ENCODE results near the gene HDHD5.
A peak's percentile ranks its signal among the peaks of the same experiment; 100 is the strongest.

The HDHD5 gene

DNA sequence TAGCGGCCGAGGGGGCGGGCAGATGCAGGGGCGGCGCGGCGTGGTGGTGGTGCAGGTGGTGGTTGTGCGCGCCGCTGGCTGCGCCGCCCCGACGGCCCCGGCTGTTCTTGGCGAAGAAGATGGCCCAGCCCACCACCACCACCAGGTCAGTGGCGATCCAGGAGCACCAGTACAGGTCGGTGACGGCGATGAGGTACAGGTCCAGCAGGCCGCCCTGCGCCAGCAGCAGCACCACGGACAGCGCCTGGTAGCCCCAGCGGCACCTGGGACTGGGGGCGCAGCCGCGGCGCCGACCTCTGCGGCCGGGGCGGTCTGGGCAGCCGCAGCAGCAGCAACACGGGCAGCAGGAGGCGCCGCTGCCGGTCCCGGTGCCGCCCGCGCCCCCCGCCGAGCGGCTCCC, 38.8 kb downstream of the HDHD5 start:
- peak; percentile 7 for DNase-seq (ENCODE audit: low read depth)

DNA sequence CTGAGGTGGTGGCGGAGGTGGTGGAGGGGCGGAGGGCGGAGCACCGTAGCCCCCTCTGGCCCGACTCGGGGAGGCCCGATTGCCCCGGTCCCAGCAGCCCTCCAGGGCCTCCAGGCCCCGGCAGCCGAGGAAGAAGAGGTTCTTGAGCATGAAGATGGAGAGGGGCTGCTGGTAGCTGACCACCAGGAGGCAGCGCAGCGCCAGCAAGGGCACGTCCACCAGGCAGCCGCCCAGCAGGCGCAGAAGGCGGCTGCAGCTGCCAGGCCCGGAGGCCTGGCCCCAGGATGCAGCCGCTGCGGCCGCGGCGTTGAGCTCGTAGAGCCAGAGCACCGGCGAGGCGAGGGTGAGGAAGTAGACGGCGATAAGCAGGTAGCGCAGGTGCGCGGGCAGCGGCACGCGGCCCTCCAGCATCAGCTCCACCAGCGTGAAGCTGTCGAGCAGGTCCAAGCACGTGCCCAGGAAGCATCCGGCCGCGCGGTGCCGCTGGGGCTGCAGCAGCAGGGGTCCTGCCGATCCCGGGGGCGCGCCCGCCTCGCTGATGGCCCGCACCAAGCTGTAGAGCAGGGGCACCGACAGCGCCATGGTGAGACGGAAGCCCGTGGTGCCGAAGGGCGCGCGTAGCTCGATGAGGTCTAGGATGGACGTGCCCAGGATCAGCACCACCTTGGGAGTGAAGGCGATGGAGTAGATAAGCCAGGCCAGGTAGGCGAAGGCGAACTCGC, 39.4 kb downstream of the HDHD5 start:
- no peak for DNase-seq (ENCODE audit: low read depth)

DNA sequence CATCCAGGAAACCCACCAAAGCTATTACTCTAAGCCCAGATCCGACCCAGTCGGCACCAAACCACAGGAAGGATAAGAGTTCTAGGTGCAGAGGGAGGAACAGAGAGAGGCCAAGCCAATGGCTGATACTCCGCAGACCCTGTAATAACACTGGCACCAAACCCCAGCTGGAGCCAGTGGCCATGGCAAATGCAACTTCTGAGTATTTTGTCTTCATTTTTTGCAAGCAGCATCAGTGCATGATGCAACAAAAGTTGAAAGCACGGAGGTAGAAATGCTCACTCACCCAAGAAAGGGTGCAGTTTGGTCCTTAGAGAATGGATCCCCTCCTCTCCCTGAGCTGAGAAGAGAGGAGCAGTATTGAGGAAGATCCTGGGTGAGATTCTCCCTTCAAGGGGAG, 40.7 kb downstream of the HDHD5 start:
- DNase-seq (ENCODE audit: low read depth): no peak

DNA sequence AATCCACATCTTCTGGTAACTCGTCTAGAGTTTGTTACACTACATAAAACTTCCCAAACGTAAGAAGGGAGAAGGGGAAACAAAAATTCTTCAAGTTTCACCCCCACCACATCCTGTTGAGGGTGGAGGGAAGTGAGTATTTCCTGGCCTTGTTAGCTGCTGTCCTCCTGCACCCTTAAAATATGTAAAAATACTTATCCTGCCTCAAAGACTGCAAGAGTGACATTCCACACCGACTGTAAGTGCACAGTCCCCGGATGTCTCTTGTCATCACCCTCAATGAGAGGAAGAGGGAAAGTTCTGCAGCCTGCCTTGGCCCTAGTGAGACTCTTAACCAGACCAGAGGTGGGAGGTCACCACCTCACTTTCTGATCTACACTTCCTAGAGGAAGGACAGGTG, 41.2 kb downstream of the HDHD5 start:
- DNase-seq (ENCODE audit: low read depth): no peak

DNA sequence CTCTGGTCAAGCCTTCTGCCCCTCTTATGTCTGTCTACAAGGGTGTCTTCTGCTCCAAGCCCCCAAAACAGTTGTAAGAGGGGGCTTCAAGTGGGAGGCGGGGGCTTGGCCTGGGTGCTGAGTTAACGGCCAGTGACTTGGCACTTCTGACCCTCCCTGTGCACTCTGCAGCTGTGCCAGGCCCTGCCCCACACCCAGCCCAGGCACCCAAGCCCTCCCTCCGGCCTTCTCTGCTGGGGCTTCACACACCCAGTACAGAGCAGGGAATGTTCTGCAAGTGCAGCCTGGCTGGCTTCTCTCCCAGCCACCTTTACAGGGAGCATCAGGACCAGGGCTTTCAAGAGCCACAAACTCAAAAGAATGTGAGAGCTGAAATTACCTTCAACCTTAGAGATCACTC, 41.7 kb downstream of the HDHD5 start:
- DNase-seq (ENCODE audit: low read depth): no peak

DNA sequence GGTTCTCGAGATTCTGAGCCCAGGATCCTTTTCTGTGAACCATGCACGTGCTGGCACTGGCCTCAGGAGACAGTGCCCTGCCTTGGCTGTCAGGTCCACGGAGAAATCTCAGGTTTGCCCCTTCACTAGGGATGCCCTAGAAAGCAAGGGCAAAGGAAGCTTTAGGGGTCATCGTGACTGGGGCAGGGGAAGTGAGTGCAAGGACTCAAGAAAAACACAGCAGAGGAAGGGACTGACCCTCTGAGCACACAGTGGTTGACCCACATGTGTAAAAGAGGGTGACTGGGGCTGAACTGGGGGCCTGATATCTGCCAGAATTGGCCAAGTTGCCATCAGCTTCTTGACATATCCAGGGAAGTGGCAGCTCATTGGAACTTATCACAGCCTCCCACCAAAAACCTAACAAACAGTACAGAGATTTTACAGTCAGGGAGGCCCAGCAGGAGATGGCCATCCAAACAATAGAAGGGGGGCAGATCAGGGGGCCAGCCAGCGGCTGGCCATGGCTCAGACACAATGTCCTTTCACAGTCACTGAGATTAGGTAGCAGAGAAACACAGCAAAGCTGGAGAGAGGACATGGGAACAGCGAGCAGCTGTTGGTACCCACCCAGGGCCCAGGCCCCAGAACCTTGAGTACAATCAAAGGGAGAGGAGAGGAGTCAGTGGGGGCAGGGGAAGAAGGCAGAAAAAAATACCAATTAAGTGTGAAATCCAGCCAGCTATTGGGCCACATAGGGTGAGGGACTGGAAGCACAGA, 42.3 kb downstream of the HDHD5 start:
- DNase-seq (ENCODE audit: low read depth): no peak

DNA sequence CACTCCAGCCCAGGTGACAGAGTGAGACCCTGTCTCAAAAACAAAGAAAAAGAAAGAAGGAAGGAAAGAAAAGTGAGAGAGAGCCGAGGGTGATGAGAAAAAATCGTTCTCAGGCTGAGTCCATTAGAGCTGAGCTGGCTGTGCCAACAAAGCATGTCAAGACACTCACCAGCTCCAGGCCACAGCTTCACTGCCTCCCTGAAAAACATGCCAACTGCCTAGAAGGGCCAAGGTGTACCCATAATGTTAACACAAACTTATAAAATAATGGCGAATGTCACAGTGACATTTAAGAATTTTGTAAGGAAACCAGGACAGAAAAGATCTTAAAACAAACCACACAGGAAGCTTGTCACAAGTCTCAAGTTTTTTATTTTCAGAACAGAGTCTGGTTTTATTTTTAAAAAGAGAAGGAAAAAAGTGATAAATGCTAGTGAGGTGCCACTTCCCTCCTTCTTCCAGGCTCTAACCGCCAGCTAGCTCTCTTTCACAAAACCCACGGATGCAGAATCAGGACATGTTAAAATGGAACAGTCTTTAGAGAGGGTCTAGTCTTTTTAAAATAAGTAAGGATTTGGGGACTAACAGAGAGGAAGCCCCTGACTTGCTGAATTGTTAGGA, 43.0 kb downstream of the HDHD5 start:
- DNase-seq (ENCODE audit: low read depth): no peak

DNA sequence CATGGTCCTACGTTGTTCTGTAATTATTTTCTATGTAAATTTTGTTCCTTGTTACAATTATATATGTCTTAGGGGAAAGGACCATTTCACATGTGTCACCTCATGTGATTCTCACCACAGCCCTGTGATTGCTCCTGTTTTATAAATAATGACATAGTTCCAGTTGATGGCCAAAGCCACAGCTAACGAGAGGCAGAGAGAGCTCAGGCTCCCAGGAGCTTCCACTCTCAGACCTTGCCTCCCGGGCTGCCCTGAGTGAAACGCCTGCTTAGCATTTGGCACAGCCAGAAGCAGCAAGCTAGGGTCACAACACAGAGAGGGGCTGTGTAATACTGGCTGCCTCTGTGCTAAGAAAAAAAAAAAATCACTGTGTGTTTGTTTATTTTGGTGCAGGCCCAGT, 43.8 kb downstream of the HDHD5 start:
- DNase-seq (ENCODE audit: low read depth): no peak

DNA sequence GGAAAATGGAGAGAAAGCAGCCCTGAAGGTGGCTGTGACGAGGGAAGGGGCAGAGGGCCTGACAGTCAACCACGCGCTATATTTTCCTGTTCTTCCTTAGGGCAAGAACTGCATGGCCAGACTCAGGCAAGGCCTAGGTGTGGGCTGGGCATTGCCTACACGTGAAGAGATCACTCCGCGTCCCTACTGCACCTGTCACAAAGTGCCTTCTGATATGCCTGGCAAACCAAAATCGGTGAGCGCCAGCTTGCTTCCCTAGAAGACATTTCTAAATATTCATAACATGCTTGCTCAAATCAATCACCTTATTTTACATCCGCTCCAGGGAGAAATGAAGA, 44.2 kb downstream of the HDHD5 start:
- no peak for DNase-seq (ENCODE audit: low read depth)

DNA sequence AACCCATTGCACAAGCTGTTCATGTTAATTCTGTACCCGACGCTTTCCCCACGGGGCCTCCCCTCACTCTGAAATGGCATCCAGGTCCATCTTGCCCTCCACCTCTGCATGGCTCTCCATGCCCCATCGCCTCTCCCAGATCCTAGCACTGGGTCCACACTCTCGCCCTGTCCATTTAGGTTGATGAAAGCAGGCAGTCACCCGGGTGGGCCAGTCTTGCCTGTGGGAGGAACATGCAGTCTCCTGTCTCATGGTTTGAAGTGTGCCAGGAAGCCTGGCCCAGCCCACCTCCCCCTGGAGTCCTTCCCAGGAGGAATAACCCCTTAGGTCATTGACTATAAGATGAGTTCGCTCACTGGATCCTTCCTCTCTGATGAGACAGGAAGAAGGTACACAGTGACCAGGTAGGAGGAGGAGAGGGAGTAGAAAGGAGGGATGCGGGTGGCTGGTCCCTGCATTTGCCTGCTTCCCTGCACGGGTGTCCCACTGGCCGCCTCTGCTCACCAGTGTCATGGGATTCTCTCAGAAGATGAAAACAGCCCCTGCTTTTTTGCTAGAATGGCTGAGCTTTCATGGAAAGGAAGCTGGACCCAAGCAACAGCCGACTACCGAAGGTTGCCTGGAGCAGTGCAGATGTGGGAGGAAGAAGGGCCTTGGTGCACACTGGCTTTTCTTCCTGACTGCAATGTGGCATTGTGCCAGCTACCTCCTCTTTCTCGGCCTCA, 44.7 kb downstream of the HDHD5 start:
- DNase-seq (ENCODE audit: low read depth): no peak

DNA sequence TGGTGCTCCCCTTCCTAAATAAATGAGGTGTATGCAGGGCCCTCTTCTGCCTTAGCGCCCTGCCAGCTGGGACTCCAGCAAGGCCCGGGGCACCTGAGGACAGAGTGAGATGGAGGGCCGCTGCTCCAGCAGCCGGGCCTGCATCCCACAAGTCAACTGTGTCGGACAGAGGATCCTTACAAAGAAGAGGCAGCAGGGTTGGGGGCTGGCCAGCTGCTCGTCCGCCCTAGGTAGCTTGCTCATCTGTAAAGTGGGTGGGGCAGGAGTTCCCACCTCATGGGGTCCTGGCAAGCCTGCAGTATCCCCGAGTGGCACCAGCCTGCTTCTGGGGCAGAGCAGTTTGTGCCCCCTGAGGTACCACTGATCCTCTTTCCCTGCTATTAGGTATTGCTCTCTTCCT, 45.5 kb downstream of the HDHD5 start:
- no peak for DNase-seq (ENCODE audit: low read depth)

DNA sequence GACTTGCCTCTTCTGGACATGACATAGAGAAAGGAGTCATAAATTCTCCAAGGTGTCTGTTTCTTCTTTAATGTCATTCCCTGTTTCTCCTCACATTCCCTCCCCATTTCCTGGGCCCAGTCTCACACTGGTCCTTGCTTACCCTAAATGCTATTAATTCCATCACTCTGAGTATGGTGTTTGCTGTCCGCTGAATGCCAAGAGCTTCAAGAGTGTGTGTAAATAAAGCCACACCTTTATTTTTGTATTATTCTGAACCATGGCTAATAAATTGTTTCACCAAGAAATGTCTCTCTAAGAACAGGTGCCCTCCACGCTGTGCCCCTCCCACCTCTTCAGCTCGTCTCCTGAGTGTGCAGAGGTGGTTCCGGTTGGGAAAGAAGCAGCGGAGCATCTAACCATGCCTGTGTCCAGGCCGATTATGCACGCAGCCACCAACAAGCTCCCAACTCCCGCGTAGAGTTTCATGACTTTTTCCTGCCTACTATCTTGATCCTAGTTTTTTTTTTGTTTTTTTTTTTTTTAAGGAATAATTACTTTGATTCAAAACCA, 46.5 kb downstream of the HDHD5 start:
- no peak for DNase-seq (ENCODE audit: low read depth)

DNA sequence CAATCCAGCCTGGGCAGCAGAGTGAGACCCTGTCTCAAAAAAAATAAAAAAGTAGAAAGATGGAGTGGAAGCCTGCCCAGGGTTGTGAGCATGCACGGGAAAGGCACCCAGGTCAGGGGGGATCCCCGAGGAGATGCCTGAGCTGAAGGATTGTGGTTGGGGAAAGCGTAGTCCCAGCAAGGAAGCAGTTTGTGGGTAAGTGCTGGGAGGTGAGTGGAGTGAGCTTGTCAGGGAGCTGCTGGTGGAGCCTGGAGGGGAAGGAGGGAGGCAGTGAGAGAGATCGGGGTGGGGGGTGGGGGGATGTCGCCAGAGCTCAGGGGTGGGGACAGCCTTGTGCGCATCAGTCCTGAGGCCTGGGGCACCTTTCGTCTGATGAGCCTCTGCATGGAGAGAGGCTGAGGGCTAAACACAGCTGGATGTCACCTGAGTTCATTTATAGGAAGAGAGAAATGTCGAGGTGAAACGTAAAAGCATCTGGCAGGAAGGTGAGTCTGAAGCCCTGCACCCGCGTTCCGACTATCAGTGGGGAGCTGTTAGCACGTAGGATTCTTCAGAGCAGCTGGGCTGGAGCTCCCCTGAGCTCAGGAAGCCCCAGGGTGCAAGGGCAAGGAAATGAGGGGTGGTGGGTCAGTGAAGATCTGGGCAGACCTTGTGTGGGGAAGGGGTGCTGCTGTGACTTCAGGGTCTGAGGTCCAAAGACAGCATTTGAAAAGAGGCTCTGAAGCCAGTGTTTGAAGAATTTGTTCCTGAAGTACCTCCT, 48.1 kb downstream of the HDHD5 start:
- no peak for DNase-seq (ENCODE audit: low read depth)

DNA sequence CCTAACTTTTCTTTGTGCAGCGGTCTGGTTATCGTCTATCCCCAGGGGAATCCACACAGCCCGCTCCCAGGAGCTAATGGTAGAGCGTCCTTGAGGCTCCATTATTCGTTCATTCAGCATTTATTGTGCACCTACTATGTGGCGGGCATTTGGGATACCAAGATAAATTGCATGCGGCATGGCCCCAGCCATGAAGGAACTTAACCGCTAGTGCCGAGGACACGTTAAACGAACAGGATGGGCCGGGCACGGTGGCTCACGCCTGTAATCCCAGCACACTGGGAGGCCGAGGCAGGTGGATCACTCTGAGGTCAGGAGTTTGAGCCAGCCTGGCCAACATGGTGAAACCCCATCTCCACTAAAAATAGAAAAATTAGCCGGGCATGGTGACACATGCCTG, 49.1 kb downstream of the HDHD5 start:
- no peak for DNase-seq (ENCODE audit: low read depth)

DNA sequence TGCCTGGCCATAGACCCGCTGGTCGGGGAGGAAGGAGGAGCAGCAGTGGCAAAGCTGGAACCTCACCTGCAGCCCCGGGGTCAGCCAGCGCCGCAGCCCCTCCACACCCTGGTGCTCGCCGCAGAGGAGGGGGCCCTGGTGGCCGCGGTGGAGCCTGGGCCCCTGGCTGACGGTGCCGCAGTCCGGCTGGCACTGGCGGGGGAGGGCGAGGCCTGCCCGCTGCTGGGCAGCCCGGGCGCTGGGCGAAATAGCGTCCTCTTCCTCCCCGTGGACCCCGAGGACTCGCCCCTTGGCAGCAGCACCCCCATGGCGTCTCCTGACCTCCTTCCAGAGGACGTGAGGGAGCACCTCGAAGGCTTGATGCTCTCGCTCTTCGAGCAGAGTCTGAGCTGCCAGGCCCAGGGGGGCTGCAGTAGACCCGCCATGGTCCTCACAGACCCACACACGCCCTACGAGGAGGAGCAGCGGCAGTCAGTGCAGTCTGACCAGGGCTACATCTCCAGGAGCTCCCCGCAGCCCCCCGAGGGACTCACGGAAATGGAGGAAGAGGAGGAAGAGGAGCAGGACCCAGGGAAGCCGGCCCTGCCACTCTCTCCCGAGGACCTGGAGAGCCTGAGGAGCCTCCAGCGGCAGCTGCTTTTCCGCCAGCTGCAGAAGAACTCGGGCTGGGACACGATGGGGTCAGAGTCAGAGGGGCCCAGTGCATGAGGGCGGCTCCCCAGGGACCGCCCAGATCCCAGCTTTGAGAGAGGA, 49.8 kb downstream of the HDHD5 start:
- no peak for DNase-seq (ENCODE audit: low read depth)

DNA sequence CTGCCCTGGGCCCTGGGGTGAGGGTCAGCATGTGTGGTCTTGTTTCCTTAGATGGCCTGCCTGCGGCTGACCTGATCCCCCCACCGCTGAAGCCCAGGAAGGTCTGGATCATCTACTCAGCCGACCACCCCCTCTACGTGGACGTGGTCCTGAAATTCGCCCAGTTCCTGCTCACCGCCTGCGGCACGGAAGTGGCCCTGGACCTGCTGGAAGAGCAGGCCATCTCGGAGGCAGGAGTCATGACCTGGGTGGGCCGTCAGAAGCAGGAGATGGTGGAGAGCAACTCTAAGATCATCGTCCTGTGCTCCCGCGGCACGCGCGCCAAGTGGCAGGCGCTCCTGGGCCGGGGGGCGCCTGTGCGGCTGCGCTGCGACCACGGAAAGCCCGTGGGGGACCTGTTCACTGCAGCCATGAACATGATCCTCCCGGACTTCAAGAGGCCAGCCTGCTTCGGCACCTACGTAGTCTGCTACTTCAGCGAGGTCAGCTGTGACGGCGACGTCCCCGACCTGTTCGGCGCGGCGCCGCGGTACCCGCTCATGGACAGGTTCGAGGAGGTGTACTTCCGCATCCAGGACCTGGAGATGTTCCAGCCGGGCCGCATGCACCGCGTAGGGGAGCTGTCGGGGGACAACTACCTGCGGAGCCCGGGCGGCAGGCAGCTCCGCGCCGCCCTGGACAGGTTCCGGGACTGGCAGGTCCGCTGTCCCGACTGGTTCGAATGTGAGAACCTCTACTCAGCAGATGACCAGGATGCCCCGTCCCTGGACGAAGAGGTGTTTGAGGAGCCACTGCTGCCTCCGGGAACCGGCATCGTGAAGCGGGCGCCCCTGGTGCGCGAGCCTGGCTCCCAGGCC, 50.6 kb downstream of the HDHD5 start:
- DNase-seq (ENCODE audit: low read depth): no peak

DNA sequence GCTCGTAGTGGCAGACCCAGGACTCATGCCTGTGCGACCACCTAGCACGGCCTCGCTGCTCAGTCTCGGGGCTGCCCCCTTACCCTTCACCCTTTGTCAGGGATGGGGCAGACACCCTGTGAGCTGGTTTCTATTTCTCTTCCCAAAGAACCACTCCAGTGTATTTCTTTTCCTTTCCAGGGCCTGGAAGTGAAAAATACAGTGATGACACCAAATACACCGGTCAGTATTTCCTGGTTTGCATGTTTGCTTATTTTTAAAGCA, 51.6 kb downstream of the HDHD5 start:
- DNase-seq (ENCODE audit: low read depth): no peak

DNA sequence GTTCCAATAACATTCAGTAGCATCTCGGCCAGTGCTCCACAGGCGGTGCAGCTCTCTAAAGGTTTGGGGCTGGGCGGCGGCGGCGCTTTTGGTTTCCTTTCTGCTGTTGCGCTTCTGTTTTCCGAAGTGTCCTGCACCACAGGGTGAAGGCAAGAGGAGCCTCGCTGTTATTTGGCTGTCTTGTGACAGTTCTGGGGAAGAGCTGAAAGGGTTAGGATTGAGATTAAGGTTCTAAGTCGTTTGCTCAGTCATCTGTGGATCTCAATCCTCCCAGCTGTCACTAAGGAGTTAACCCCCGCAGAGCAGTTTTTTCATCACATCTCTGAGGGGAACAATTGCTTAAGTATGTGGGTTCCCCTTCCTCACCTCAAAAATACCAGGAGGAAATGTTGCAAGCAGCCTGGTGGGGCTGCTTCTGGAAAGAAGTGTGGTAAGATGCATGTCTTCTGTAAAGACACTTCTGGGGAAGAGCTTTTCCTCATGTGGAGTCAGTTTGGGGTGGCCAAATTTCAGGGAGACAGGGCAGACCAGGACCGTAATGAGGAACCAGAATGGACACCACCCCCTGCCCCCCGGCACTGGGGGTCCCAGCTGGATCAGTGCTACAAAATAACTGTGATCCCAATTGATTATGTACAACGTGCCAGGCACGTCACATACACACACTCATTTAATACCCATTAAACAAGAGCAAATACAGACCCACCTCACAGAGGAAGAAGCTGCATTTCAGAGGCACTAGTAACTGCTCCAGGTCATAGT, 52.1 kb downstream of the HDHD5 start:
- no peak for DNase-seq (ENCODE audit: low read depth)

DNA sequence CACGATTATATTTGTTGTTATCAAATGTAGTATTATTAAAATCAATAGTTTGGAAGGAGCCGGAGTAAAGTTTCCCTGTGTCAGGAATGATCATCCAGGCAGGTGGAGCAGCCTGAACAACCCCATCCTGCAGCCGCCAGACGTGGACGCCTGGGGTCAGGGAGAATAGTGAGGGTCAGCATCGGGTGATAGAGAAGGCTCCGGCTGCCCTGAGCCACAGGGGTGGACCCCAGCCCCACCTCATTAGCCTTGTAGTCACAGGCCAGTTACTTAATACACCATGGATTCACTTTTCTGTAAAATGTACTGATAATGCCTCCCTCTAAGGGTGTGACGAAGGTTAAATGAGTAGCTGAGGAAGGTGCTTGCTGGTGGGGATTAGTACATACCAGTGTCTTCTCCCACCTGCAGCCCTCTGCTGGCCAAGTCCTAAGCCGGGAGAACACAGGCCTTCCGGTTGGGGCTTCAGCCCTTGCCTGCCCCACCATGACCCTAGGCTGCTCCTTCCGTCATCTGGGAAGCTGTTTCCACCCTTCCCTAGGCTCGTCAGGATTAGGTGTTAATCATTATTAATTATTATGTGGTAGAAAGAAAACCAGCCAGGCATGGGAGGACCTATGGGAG, 52.8 kb downstream of the HDHD5 start:
- no peak for DNase-seq (ENCODE audit: low read depth)
